HUES64 (cell line): Measurements from ENCODE around the gene PPP1R14B.

Experiments used
- H3K27ac ChIP-seq: 2 replicates; pipeline ENCODE4 v1.7.0; 2013; ENCODE audit warnings: low read depth, low read length, inconsistent platforms
- H3K27me3 ChIP-seq: 2 replicates; pipeline ENCODE4 v1.6.1; 2013; ENCODE audit warnings: mild to moderate bottlenecking, low read length; ENCODE audit not compliant: insufficient read depth
- H3K36me3 ChIP-seq: 2 replicates; pipeline ENCODE4 v1.6.1; 2013; ENCODE audit warnings: mild to moderate bottlenecking, low read length; ENCODE audit not compliant: insufficient read depth
- H3K4me1 ChIP-seq: 2 replicates; pipeline ENCODE4 v1.6.1; 2013; ENCODE audit warnings: mild to moderate bottlenecking, low read length, moderate library complexity; ENCODE audit not compliant: insufficient read depth
- H3K4me3 ChIP-seq: 2 replicates; pipeline ENCODE4 v1.5.1; 2013; ENCODE audit warnings: mild to moderate bottlenecking, low read length, moderate library complexity
- H3K9ac ChIP-seq: 2 replicates; pipeline ENCODE4 v1.6.1; 2013; ENCODE audit warnings: mild to moderate bottlenecking, low read depth, low read length
- H3K9me3 ChIP-seq: 2 replicates; pipeline ENCODE4 v1.6.1; 2013; ENCODE audit warnings: low read depth, low read length; ENCODE audit not compliant: insufficient read depth
- whole genome bisulfite sequencing: fragments of 150-250, 120-280 bp; methylation state at CpG from one replicate; pipeline ENCODE4 v1.1.7; 2013; ENCODE audit warnings: missing lambda C conversion rate; 5-methylcytosine and 5-hydroxymethylcytosine counted together

The PPP1R14B gene

GRCh38 chr11:64288353-64288750, 41.6 kb upstream of the PPP1R14B start:
- no peak overlapping the region for H3K9ac ChIP-seq
- no peaks in the 10 kb centered on the region for H3K9me3 ChIP-seq
- WGBS, result 91% methylated on average over 9 of the region's 9 CpGs
- 0 out of 2 replicates have a peak, but pooled peaks cover 6% of the 10 kb centered on the region for H3K4me1 ChIP-seq
- peaks cover 54% of the 10 kb centered on the region for H3K27me3 ChIP-seq
- no peaks in the 10 kb centered on the region for H3K36me3 ChIP-seq
- H3K4me3 ChIP-seq, result no peak overlapping the region
- H3K27ac ChIP-seq, result no peak overlapping the region

DNA sequence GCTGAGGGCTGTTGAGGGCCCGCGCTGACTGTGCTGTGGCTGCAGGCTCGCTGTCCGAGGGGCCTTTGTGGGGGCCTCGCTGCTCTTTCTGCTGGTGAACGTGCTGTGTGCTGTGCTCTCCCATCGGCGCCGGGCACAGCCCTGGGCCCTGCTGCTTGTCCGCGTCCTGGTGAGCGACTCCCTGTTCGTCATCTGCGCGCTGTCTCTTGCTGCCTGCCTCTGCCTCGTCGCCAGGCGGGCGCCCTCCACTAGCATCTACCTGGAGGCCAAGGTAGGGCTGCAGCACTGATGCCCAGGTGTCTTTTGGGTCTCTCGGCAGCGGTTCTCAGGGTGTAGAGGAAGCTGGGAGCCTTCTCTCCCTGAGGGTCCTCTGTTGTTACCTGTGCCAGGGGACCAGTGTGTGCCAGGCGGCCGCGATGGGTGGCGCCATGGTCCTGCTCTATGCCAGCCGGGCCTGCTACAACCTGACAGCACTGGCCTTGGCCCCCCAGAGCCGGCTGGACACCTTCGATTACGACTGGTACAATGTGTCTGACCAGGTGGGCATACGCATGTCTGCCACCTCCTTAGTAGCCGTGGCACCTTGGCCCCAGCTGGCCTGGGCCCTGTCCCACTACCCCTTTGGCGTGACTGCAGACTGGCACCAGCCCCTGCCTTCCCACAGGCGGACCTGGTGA, 41.1 kb upstream of the PPP1R14B start:
- H3K9me3 ChIP-seq, result no peaks in the 10 kb centered on the region
- WGBS, result 93% methylated on average over 33 of the region's 33 CpGs
- H3K27ac ChIP-seq, result no peak overlapping the region
- H3K36me3 ChIP-seq, result no peaks in the 10 kb centered on the region
- 0 out of 2 replicates have a peak, but pooled peaks cover 6% of the 10 kb centered on the region for H3K4me1 ChIP-seq
- no peak overlapping the region for H3K4me3 ChIP-seq
- peaks cover 48% of the 10 kb centered on the region for H3K27me3 ChIP-seq
- H3K9ac ChIP-seq, result no peak overlapping the region

- no peak overlapping the region for H3K9ac ChIP-seq
- no peak overlapping the region for H3K4me3 ChIP-seq
These were observed 40.0 kb upstream of the PPP1R14B start for GRCh38 chr11:64286801-64287159.

GRCh38 chr11:64285885-64286800, 39.4 kb upstream of the PPP1R14B start:
- 35% methylated on average over 34 of the region's 40 CpGs for WGBS
- peaks cover 3% of the 10 kb centered on the region; the same call in 1 of the 2 replicates for H3K36me3 ChIP-seq
- H3K27me3 ChIP-seq, result peaks cover 31% of the 10 kb centered on the region
- H3K9ac ChIP-seq, result peak overlapping the region; percentile 5; the same call in 1 of the 2 replicates
- 0 out of 2 replicates have a peak, but pooled peaks cover 6% of the 10 kb centered on the region for H3K4me1 ChIP-seq
- H3K27ac ChIP-seq, result no peak overlapping the region
- H3K9me3 ChIP-seq, result no peaks in the 10 kb centered on the region
- H3K4me3 ChIP-seq, result peak overlapping the region; percentile 71

More at GRCh38 chr11:64286801-64287159, 40.0 kb upstream of the PPP1R14B start:
- H3K36me3 ChIP-seq, result peaks cover 3% of the 10 kb centered on the region; the same call in 1 of the 2 replicates
- 91% methylated on average over 9 of the region's 9 CpGs for WGBS
- H3K9me3 ChIP-seq, result no peaks in the 10 kb centered on the region
- H3K27me3 ChIP-seq, result peaks cover 38% of the 10 kb centered on the region
- H3K27ac ChIP-seq, result no peak overlapping the region
- 0 out of 2 replicates have a peak, but pooled peaks cover 6% of the 10 kb centered on the region for H3K4me1 ChIP-seq

GRCh38 chr11:64284962-64285884, 38.5 kb upstream of the PPP1R14B start, which contains the start of gene GPR137:
Gene GPR137, plus strand, starts transcription at chr11:64285848. Its CDS starts 677 bp downstream, at chr11:64286525.
- H3K27ac ChIP-seq, result peak within 1 kb of the TSS; percentile 76; the same call in 1 of the 2 replicates
- peak within 1 kb of the TSS; percentile 71 for H3K4me3 ChIP-seq
- no peaks in the 10 kb centered on the region for H3K9me3 ChIP-seq
- peak within 1 kb of the TSS; percentile 71 for H3K9ac ChIP-seq
- H3K36me3 ChIP-seq, result peaks cover 3% of the 10 kb centered on the region; the same call in 1 of the 2 replicates
- under 1% methylated on average over 102 of the region's 102 CpGs for WGBS
- H3K27me3 ChIP-seq, result peaks cover 22% of the 10 kb centered on the region
- 0 out of 2 replicates have a peak, but pooled peaks cover 6% of the 10 kb centered on the region for H3K4me1 ChIP-seq

DNA sequence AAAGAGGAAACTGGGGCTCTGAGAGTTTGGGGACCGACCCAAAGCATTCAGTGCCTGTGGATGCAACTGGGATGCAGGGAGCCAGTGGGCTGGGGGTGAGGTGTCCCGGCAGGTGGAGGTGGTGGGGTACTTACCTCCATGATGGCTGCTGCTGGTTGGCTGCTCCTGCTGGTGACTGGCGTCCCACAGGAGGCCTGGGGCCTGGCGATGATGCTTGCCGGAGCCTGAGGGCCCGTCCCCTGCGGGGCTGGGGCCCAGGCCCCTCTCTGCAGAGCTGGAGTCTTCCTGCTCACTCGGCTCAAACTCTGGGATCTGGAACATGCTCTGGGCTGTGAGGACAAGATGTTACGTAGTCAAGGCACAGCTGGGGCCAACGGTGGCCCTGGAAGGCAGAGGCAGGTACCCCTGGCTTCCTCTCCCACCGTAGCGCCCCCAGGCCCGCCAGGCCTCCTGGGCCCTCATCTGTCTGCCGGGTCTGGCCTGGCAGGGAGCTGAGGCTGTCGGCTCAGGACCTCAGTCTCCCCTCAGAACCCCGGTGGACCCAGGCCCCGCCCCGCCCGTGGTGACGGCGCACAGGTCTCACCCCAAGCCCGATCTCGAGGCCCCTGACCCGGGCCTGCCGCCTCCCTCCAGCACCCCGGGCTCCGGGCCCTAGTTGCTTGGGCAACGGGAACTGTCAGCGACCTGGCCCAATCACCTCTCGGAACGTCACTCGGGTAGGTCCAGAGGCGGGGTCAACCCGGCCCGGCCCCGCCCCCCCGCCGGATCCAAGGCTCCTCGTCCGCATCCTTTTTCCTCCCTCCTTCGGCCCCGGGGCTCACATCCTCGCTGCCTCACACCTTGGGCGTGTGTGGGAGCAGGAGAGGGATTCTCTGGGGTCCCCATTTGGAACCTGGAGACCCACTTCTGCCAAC, 37.6 kb upstream of the PPP1R14B start, which contains the start of gene BAD:
Gene BAD, minus strand, starts transcription at position 618 of the 914 bp plus-strand sequence. Its CDS starts 297 bp downstream, at position 321.
- 9% methylated on average over 40 of the region's 44 CpGs for WGBS
- Histone ChIP-seq H3K9ac (peak within 1 kb of the TSS; percentile 71), H3K36me3 (peaks cover 3% of the 10 kb centered on the region; the same call in 1 of the 2 replicates), H3K27ac (peak within 1 kb of the TSS; percentile 76; the same call in 1 of the 2 replicates), H3K4me1 (0 out of 2 replicates have a peak, but pooled peaks cover 6% of the 10 kb centered on the region), H3K27me3 (peaks cover 13% of the 10 kb centered on the region), H3K9me3 (no peaks in the 10 kb centered on the region), H3K4me3 (peak within 1 kb of the TSS; percentile 71)

DNA sequence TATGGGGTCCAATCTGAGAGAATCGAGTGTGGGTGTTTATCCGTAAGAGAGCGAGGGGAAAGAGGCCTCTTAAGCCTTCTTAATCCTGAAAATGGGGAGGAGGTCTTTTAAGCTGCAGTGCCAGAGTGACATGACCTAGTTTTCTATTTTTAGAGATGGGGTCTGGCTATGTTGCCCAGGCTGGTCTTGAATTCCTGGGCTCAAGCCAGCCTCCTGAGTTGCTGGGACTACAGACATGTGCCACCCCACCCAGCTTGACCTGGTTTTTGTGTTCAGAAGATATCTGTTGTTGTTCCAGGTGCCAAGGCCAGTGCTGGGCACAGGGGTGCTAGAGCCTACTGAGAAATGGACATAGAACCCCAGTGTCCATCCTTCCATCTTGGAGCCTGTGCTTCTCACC, 36.3 kb upstream of the PPP1R14B start:
- peaks cover 10% of the 10 kb centered on the region; the same call in 1 of the 2 replicates for H3K36me3 ChIP-seq
- H3K4me1 ChIP-seq, result 0 out of 2 replicates have a peak, but pooled peaks cover 6% of the 10 kb centered on the region
- no peak overlapping the region for H3K27ac ChIP-seq
- no peaks in the 10 kb centered on the region for H3K9me3 ChIP-seq
- no peak overlapping the region for H3K4me3 ChIP-seq
- 92% methylated on average over 3 of the region's 3 CpGs for WGBS
- peaks cover 11% of the 10 kb centered on the region; the same call in 1 of the 2 replicates for H3K27me3 ChIP-seq
- H3K9ac ChIP-seq, result no peak overlapping the region

GRCh38 chr11:64281957-64282770, 35.4 kb upstream of the PPP1R14B start:
- H3K27me3 ChIP-seq, result peaks cover 11% of the 10 kb centered on the region; the same call in 1 of the 2 replicates
- H3K9me3 ChIP-seq, result no peaks in the 10 kb centered on the region
- H3K4me1 ChIP-seq, result 0 out of 2 replicates have a peak, but pooled peaks cover 6% of the 10 kb centered on the region
- 95% methylated on average over 22 of the region's 22 CpGs for WGBS
- no peak overlapping the region for H3K27ac ChIP-seq
- H3K36me3 ChIP-seq, result peaks cover 15% of the 10 kb centered on the region; the same call in 1 of the 2 replicates
- no peak overlapping the region for H3K4me3 ChIP-seq
- H3K9ac ChIP-seq, result no peak overlapping the region
